Stomach (tissue), 9 donors: ENCODE results near the gene PLTP. TPM values are rescaled to one million over a fixed set of nuclear protein-coding genes. Genes with fewer than 3 reads are reported as not detected.
A peak's percentile ranks its signal among the peaks of the same experiment; 100 is the strongest.

Experiments
- DNase-seq, 2 donors: peaks; one replicate each; pipeline versions ENCODE4 v3.0.0 to v3.0.0-alpha.2; 2013 to 2019
- H3K27ac ChIP-seq, 5 donors: fragments of 200-600 bp in 4 of 5; sonication (generic) in 4 of 5; one replicate each; pipeline ENCODE4 v1.5.1; 2013 to 2019; ENCODE audit warnings: mild to moderate bottlenecking in 1 of 5, moderate library complexity in 1 of 5
- H3K27me3 ChIP-seq, 3 donors: fragments of 200-600 bp; sonication (generic); one replicate each; pipeline ENCODE4 v1.5.1; 2017 to 2019; ENCODE audit warnings: mixed run types in 1 of 3
- H3K36me3 ChIP-seq, 4 donors: fragments of 200-600 bp; sonication (generic); 1 replicate in 3 of 4; 2 replicates in 1 of 4; pipeline ENCODE4 v1.5.1; 2016 to 2019
- H3K4me1 ChIP-seq, 4 donors: fragments of 200-600 bp; sonication (generic); one replicate each; pipeline ENCODE4 v1.5.1; 2016 to 2019
- H3K4me3 ChIP-seq, 4 donors: fragments of 200-600 bp; sonication (generic) in 3 of 4; one replicate each; pipeline ENCODE4 v1.5.1; 2016 to 2019; ENCODE audit warnings: mild to moderate bottlenecking in 1 of 4
- H3K9me3 ChIP-seq, 4 donors: fragments of 200-600 bp; sonication (generic); one replicate each; pipeline ENCODE4 v1.5.1; 2016 to 2019
- CTCF ChIP-seq, 7 experiments: fragments of 450-650 bp in 4 of 7; fragments of 200-600 bp in 3 of 7; sonication (generic) in 3 of 7; IDR thresholded peaks; one replicate each; pipeline ENCODE4 v1.5.1; 2016 to 2019; ENCODE audit warnings: antibody characterized with exemption in 7 of 7, control low read depth in 2 of 7, mild to moderate bottlenecking in 1 of 7
- EP300 ChIP-seq: sonication (generic); formaldehyde crosslinking; IDR thresholded peaks from one replicate; pipeline ENCODE4 v1.6.1; 2017; ENCODE audit warnings: antibody characterized with exemption
- POLR2A ChIP-seq, 4 donors: fragments of 450-650 bp; IDR thresholded peaks; one replicate each; pipeline ENCODE4 v1.6.1; 2016; ENCODE audit warnings: antibody characterized with exemption in 4 of 4, control low read depth in 2 of 4, mild to moderate bottlenecking in 1 of 4, moderate library complexity in 1 of 4
- POLR2AphosphoS5 ChIP-seq, 3 donors: sonication (generic); formaldehyde crosslinking; IDR thresholded peaks; one replicate each; pipeline ENCODE4 v1.6.1; 2016; ENCODE audit warnings: antibody characterized with exemption in 3 of 3
- WGBS, 5 donors: extraction: QIAGEN DNeasy Blood & Tissue Kit in 3 of 5; methylation state at CpG; one replicate each; pipeline versions ENCODE4 v1.1.5 to v1.1.7; 2013 to 2018; 5-methylcytosine and 5-hydroxymethylcytosine counted together
- intact Hi-C: fragments of 100-400 bp; cut with DNase I; formaldehyde crosslinking; loops from one replicate; pipeline ENCODE4 v1.15.1; 2023; ENCODE audit warnings: low total_unique reads
- polyA plus RNA-seq, 3 donors: library from polyadenylated mRNA; stranded (reverse); fragments of 200-250 nt; gene quantifications; one replicate each; pipeline ENCODE4 v1.2.3, GENCODE V29; 2013
- total RNA-seq, 5 donors: library from RNA; depleted of rRNA; stranded (reverse); fragments of >200 nt; gene quantifications; one replicate each; pipeline versions ENCODE4 v1.1.0 to v1.2.3, GENCODE V29; 2014 to 2016
- donor health status: healthy with polysubstance abuse.
- donor health status: Bipolar disorder and iron deficiency.
- donor health status: healthy.

The PLTP gene
- total and polyA plus RNA-seq, 8 donors = 22.0 to 313 (median 55.9) TPM

GRCh38 chr20:45909817-45910669 lies 1.9 kb downstream of the PLTP start:
- Histone ChIP-seq H3K4me1 (peaks cover 13 to 49% (median 25%) of the 10 kb centered on the region in 4 donors), H3K9me3 (no peaks in the 10 kb centered on the region), H3K27me3 (peaks cover 0 to 11% (median 0%) of the 10 kb centered on the region in 3 donors), H3K36me3 (peaks cover 0 to 32% (median 20%) of the 10 kb centered on the region in 4 donors), H3K4me3 (peak overlapping the region in 3 of 4 donors; percentile 56 to 61 (median 60)), H3K27ac (peak overlapping the region in 4 of 5 donors; percentile 63 to 88 (median 86))
- 77 to 80% (median 79%) methylated on average over 19 to 22 of the region's 22 CpGs for WGBS, 5 donors
- DNase-seq = no peak
- intact Hi-C loops = no loop called here
- TF ChIP-seq EP300 = no peak
- no peak for TF ChIP-seq POLR2AphosphoS5 (IDR thresholded peaks at IDR 0.05)
- no peak for TF ChIP-seq POLR2A (IDR thresholded peaks at IDR 0.05)
- no peak for TF ChIP-seq CTCF (IDR thresholded peaks at IDR 0.05)

GRCh38 chr20:45909336-45909808 lies 2.6 kb downstream of the PLTP start:
- TF ChIP-seq POLR2AphosphoS5 (IDR thresholded peaks at IDR 0.05) (no peak), CTCF (IDR thresholded peaks at IDR 0.05) (no peak)
- 88 to 93% (median 89%) methylated on average over 12 of the region's 12 CpGs for WGBS, 5 donors
- intact Hi-C loops = no loop called here
- Histone ChIP-seq H3K27me3 (peaks cover 0 to 11% (median 0%) of the 10 kb centered on the region in 3 donors), H3K9me3 (no peaks in the 10 kb centered on the region), H3K4me3 (peak overlapping the region in 2 of 4 donors; percentile 56 to 61), H3K27ac (peak overlapping the region in 2 of 5 donors; percentile 63 to 85), H3K36me3 (peaks cover 0 to 39% (median 26%) of the 10 kb centered on the region in 4 donors), H3K4me1 (peaks cover 13 to 43% (median 24%) of the 10 kb centered on the region in 4 donors)
- no peak for DNase-seq

- peaks cover 13 to 31% (median 24%) of the 10 kb centered on the region in 4 donors for H3K4me1 ChIP-seq
- no peak overlapping the region for H3K27ac ChIP-seq
- WGBS, 5 donors = 93 to 100% (median 98%) methylated on average over 2 of the region's 2 CpGs
- H3K9me3 ChIP-seq = no peaks in the 10 kb centered on the region
- intact Hi-C loops = no loop called here
- no peak for DNase-seq
- TF ChIP-seq POLR2A (IDR thresholded peaks at IDR 0.05) = no peak
- TF ChIP-seq EP300 = no peak
- TF ChIP-seq POLR2AphosphoS5 (IDR thresholded peaks at IDR 0.05) = no peak
- no peak for TF ChIP-seq CTCF (IDR thresholded peaks at IDR 0.05)
- peaks cover 0 to 47% (median 34%) of the 10 kb centered on the region in 4 donors for H3K36me3 ChIP-seq
- no peak overlapping the region for H3K4me3 ChIP-seq
- peaks cover 0 to 11% (median 0%) of the 10 kb centered on the region in 3 donors for H3K27me3 ChIP-seq
Observed at GRCh38 chr20:45908084-45908483, 3.9 kb downstream of the PLTP start.

GRCh38 chr20:45907219-45907948 lies 4.6 kb downstream of the PLTP start:
- peaks cover 0 to 7% (median 0%) of the 10 kb centered on the region in 3 donors for H3K27me3 ChIP-seq
- WGBS, 5 donors = 91 to 94% (median 93%) methylated on average over 17 of the region's 17 CpGs
- no peak overlapping the region for H3K4me3 ChIP-seq
- no peak for DNase-seq
- TF ChIP-seq EP300 (no peak), POLR2A (IDR thresholded peaks at IDR 0.05) (no peak), POLR2AphosphoS5 (IDR thresholded peaks at IDR 0.05) (no peak), CTCF (IDR thresholded peaks at IDR 0.05) (no peak)
- H3K36me3 ChIP-seq = peaks cover 0 to 48% (median 38%) of the 10 kb centered on the region in 4 donors
- no peak overlapping the region for H3K27ac ChIP-seq
- peaks cover 13 to 24% (median 19%) of the 10 kb centered on the region in 4 donors for H3K4me1 ChIP-seq
- H3K9me3 ChIP-seq = no peaks in the 10 kb centered on the region
- intact Hi-C loops = no loop called here
